ENCODE results near the gene CRYGS.

CRYGS gene

DNA sequence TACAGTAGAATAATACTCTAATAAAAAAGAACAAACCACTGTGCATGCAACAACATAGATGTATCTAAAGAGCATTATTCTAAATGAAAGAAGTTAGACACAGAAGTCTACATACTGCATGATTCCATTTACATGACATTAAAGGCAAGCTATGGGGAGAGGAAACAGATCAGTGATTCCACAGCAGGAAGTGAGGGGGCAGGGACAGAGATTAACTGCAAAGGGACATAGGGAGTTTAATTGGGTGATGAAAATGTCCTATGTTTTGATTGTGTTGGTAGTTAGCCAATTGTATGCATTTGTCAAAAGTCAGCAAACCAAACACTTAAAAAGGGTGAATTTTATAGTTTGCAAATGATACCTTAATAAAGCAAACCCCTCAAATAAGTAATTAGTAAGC lies 13.8 kb downstream of the CRYGS start:
- TF ChIP-seq, protein P1, sequence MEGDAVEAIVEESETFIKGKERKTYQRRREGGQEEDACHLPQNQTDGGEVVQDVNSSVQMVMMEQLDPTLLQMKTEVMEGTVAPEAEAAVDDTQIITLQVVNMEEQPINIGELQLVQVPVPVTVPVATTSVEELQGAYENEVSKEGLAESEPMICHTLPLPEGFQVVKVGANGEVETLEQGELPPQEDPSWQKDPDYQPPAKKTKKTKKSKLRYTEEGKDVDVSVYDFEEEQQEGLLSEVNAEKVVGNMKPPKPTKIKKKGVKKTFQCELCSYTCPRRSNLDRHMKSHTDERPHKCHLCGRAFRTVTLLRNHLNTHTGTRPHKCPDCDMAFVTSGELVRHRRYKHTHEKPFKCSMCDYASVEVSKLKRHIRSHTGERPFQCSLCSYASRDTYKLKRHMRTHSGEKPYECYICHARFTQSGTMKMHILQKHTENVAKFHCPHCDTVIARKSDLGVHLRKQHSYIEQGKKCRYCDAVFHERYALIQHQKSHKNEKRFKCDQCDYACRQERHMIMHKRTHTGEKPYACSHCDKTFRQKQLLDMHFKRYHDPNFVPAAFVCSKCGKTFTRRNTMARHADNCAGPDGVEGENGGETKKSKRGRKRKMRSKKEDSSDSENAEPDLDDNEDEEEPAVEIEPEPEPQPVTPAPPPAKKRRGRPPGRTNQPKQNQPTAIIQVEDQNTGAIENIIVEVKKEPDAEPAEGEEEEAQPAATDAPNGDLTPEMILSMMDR (IDR thresholded peaks at IDR 0.05; ENCODE audit: control extremely low read depth, extremely low read depth, low read depth, missing control alignments) = no peak
- POLR2A ChIA-PET = no interaction called here
- no peak for DNase-seq (ENCODE audit: extremely low spot score)
- CTCF ChIA-PET = interaction anchor here (3.9 to 6.9 kb wide), 2 partner anchors 8 to 12 kb away, joined by 48 to 110 read pairs; no protein-coding TSS in a partner anchor

DNA sequence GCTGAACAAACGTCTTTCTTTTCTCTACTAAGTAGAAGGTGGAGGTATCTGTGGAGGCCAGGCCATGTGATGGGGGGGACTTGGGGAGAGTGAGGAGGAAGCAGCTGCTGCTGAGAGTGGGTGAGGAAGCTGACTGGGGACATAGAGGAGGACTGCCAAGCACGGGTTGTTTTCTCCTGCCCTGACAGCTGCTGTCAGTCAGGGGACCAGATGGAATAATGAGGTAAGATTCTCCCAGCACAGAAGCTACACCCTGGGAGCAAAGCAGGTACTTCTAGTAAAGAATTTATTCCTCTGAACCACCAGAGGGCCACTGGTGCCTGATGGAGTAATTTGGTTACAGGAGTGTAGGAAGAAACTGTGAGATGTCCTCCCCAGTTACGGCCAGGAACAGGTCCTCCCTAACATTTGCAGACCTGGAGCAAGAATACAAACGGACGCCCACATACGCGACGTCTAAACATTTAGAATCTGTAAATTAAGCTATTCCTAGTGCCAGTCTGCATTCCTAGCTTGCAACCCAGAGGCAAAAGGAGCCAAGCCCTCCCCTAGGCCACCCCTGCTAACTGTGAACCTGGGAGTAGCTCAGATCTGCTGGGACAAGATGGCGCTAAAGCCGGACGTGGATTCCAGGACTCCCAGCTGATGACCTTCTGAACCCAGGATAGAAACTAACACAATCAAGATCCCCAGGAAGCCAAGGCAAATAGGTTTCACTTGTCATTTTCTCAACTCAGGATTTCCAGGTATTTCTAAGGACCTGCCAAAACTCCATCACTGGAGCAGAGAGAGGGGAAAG lies 14.8 kb downstream of the CRYGS start:
- POLR2A ChIA-PET = interaction anchor here (0.9 to 1.2 kb wide), 2 partner anchors 9 to 11 kb away, joined by 3 to 4 read pairs; no protein-coding TSS in a partner anchor
- CTCF ChIA-PET = interaction anchor here (0.7 to 6.9 kb wide), 15 partner anchors 9 to 585 kb away, joined by 3 to 110 read pairs (median 4); no protein-coding TSS in a partner anchor
- DNase-seq (ENCODE audit: extremely low spot score) = no peak
- TF ChIP-seq, protein P1 (IDR thresholded peaks at IDR 0.05; ENCODE audit: control extremely low read depth, extremely low read depth, low read depth, missing control alignments) = peak; percentile 18

DNA sequence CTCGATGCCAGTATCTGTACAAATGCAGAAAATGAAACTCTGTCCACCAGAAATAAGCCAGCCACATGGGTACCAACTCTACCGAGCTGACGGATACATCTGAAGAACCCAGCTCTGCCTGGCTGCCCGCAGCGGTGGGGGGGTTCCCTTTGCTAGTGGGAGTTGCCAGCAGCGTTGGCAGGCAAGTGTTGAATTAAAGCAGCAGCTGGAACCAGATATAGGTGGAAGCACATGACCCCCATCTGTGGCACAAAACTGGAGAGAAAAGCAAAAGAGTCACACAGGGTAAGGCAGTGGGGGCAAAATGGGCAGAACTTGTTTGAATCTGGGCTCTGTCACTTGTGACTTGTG lies 17.9 kb downstream of the CRYGS start:
- no peak for DNase-seq (ENCODE audit: extremely low spot score)
- ChIA-PET CTCF (interaction anchor here (1.0 to 6.9 kb wide), 7 partner anchors 9 to 543 kb away, joined by 3 to 110 read pairs (median 7); no protein-coding TSS in a partner anchor), POLR2A (interaction anchor here (0.9 to 1.2 kb wide), 3 partner anchors 8 to 21 kb away, joined by 4 to 5 read pairs (median 4); no protein-coding TSS in a partner anchor)
- TF ChIP-seq, protein P1 (IDR thresholded peaks at IDR 0.05; ENCODE audit: control extremely low read depth, extremely low read depth, low read depth, missing control alignments) = no peak

DNA sequence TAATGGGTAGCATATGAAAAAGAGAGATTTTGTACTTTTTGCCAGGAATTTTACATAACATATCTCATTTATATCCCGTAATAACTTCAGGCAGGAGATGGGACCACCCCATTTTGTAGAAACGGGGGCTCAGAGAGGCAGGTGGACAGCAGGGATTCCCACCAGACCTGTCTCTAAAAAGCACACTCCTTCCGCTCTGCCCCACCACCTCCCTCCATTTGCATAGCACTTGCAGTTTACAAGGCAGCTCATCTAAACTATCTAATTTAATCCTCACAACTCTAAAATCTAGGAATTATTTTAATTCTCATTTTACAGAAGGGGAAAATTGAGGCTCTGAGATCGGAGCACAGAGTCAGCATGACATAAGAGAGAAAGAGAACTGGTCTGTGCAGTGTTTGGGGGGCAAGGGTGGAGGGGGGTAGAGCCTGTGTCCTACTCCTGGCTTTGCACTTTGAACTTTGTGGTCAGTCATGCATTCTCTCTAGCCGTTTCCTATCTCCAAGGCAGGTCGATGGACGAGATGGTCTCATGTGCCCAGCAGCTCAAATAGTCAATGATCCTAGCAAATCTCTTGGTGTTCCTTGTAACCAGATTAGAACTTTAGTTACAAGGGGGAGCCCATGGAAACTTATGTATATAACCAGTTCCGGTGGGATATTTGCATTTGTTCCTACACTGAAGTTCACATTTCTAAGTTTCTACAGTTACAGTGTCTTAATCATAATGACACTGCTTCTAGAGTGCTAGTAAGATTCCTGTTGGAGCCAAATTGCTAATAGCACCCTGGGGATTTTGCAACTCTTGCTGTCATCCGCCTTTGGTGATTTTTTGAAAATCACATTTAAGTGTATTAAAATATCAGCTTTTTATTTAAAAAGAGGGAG lies 18.6 kb downstream of the CRYGS start:
- ChIA-PET CTCF (interaction anchor here (1.0 to 6.9 kb wide), 7 partner anchors 9 to 542 kb away, joined by 3 to 110 read pairs (median 7); no protein-coding TSS in a partner anchor), POLR2A (interaction anchor here (1.2 kb wide), 2 partner anchors 8 to 9 kb away, joined by 4 to 5 read pairs; no protein-coding TSS in a partner anchor)
- no peak for DNase-seq (ENCODE audit: extremely low spot score)
- TF ChIP-seq, protein P1 (IDR thresholded peaks at IDR 0.05; ENCODE audit: control extremely low read depth, extremely low read depth, low read depth, missing control alignments) = no peak

DNA sequence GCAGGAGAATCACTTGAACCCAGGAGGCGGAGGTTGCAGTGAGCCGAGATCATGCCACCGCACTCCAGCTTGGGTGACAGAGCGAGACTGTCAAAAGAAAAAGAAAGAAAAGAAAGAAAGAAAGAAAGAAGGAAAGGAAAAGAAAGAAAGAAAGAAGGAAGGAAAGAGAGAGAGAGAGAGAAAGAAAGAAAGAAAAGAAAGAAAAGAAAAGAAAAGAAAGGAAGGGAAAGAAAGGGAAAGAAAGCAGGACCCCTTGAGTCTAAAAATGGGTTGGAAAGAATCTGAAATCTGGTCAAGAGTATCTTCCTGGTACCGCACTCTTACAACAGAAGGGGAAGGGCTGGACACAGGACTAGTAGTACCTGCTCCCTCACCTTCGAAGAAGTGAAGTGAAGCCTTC lies 19.6 kb downstream of the CRYGS start:
- no peak for DNase-seq (ENCODE audit: extremely low spot score)
- CTCF ChIA-PET = interaction anchor here (5.7 to 6.9 kb wide), 2 partner anchors 13 to 14 kb away, joined by 62 to 110 read pairs; no protein-coding TSS in a partner anchor
- POLR2A ChIA-PET = interaction anchor here (1.2 kb wide), 1 partner anchor 9 kb away, joined by 5 read pairs; no protein-coding TSS in a partner anchor
- TF ChIP-seq, protein P1 (IDR thresholded peaks at IDR 0.05; ENCODE audit: control extremely low read depth, extremely low read depth, low read depth, missing control alignments) = no peak

DNA sequence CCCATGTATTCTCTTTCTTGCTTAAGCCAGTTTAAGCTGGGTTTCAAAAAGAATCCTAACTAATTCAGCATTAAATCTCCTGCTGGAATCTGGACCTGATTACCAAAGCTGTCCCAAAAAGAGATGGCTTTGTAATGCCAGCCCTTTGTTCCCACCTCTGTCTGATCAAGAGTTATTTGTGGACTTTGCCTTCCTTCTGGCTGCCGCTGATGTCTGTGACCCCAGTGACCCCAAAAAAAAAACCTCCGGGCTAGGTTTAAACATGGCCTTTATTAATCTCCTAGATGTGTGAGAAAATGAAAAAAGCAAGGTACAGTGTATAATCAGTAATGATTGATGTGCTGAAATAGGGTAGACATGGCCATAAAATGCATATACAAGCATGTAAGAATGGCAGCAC lies 20.7 kb downstream of the CRYGS start:
- CTCF ChIA-PET = interaction anchor here (0.8 to 7.8 kb wide), 5 partner anchors 11 to 265 kb away, joined by 3 to 68 read pairs (median 3); no protein-coding TSS in a partner anchor
- POLR2A ChIA-PET = no interaction called here
- no peak for DNase-seq (ENCODE audit: extremely low spot score)
- TF ChIP-seq, protein P1 (IDR thresholded peaks at IDR 0.05; ENCODE audit: control extremely low read depth, extremely low read depth, low read depth, missing control alignments) = no peak

Data from GM10248 (cell line).